ENCODE results near the gene GRIN1.

Gene GRIN1

DNA sequence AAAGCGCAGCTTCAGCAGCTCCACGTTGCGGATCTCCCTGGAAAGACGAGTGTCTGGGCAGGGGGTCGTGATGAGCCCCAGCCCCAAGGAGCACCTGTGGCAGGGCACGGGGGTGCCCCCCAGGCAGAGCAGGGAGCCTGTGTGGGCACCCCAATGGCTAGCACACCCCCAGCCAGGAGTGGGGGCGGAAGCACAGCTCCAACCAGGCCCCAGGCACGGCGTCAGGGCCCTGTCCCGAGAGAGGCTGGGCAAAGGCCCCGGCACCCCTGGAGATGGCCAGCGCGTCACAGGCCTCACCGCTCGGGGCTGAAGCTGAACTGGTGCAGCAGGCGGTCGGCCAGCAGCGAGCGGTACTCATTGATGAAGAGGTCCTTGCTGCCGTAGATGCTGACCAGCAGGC is 41.5 kb downstream of the GRIN1 start:
- DNase-seq, result no peak

- DNase-seq, result no peak
Observed at GRCh38 chr9:137181680-137182079, 42.7 kb downstream of the GRIN1 start.

- DNase-seq, result no peak
Observed at GRCh38 chr9:137182836-137183235, 43.9 kb downstream of the GRIN1 start.

DNA sequence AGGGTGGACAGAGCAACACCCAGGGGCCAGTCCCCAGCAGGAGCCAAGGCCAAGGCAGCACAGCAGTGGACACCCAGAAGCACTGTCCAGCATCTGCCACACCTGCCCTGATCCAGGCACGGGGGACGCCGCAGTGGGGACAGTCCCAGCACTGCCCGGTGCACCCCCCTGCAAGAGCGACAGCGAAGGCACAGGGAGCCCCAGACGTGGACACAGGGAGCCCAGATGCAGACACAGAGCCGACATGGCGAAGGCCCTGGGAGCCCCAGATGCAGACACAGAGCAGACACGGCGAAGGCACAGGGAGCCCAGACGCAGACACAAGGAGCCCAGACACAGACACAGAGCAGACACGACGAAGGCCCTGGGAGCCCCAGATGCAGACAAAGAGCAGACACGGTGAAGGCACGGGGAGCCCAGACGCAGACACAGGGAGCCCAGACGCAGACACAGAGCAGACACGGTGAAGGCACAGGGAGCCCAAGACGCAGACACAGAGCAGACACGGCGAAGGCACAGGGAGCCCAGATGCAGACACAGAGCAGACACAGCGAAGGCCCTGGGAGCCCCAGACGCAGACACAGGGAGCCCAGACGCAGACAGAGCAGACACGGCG is 45.1 kb downstream of the GRIN1 start:
- no peak for DNase-seq

DNA sequence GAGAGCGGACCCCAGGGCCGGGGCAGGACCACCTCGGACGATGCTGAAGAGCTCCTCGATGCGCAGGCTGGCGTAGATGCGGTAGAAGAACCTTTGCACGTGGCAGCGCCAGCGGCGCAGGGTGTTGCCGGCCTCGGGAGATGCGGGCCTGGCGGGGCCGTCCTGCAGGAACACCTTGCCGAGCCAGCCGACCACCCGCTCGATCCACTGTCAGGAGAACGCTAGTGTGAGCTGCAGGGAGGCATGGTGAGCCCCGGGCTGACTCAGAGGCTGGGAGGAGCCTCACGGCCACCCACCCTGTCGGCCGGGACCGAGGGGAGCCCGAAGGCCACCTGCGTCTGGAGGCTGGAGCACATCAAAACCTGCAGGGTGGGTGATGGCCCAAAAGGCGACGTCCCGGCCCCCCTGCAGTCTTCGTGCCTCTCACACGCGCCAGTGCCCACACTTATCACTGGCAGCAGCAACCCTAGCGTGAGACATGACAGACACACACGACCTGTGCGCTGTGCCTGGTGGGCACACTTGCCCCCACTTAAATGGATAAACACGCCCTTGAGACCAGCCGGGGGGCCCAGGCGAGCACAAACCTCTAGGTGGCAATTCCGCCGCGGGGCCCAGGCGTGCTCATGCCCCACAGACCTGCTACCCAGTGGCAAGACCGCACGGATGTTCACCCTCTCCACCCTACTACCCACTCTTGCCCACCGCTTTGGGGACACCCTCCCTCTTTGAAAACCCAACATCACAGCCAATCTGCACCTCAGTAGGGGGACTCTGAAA is 46.1 kb downstream of the GRIN1 start:
- no peak for DNase-seq

GRCh38 chr9:137185921-137186320 is 47.0 kb downstream of the GRIN1 start:
- no peak for DNase-seq

- DNase-seq, result no peak
Observed at GRCh38 chr9:137186385-137186784, 47.4 kb downstream of the GRIN1 start.

DNA sequence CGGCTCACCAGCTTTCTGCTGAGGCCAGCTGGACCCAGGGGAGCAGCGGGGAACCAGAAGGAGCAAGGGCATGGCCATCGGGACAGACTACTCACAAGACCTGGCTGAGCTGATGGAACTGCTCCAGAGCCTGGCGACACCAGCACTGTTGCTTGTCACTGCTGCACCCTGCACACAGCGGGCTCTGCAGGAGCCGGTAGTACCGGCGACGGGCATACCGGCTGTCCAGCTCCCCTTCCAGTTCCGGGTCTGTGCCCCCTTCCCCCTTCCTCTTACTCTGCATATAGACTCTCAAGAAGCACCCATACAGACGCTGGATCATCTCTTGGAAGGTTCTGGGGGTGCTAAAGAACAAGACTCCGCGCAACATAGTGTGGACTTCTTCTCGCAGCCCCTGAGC is 48.4 kb downstream of the GRIN1 start:
- DNase-seq, result no peak

GRCh38 chr9:137188086-137188489 is 49.1 kb downstream of the GRIN1 start:
- no peak for DNase-seq

DNA sequence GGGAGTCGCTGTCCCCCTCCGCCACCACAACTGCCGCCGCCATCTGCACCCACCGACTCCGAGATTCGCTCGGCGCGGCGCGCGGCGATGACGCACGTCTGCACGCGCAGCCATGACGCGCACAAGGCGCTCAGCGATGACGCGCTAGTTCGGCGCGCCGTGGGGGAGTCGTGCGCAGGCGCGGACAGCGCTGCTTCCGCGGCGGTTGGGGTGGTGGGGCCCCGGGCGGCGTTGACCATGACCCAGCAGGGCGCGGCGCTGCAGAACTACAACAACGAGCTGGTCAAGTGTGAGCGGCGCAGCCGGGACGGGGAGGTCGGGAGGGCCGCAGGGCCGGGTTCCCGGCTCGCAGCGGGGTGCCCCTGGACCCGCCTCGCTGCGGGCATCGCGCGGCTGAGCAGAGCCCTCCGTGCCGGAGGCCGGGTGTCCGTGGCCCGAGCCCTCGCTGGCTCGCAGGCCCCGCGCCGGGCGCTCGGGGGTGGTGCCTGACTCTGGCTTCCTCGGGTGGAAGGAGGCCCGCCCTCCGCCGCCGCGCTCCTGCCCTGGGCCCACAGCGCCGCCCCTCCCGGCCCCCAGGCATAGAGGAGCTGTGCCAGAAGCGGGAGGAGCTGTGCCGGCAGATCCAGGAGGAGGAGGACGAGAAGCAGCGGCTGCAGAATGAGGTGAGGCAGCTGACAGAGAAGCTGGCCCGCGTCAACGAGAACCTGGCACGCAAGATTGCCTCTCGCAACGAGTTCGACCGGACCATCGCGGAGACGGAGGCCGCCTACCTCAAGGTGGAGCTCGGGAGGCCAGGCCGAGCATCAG is 49.7 kb downstream of the GRIN1 start, which contains the start of the genes ANAPC2 and SSNA1:
ANAPC2 (minus strand) TSS at position 71 of the 807 bp plus-strand sequence; CDS start at position 43, 28 bp downstream.
SSNA1 (plus strand) TSS at position 187 of the 807 bp plus-strand sequence; CDS start at position 238, 51 bp downstream.
- peak; percentile 95 for DNase-seq

- no peak for DNase-seq
Observed at GRCh38 chr9:137189297-137190295, 50.6 kb downstream of the GRIN1 start.

- DNase-seq, result no peak
Observed at GRCh38 chr9:137190315-137190856, 51.4 kb downstream of the GRIN1 start.

GRCh38 chr9:137191245-137191644 is 52.3 kb downstream of the GRIN1 start:
- no peak for DNase-seq

- no peak for DNase-seq
Observed at GRCh38 chr9:137191691-137192447, 52.9 kb downstream of the GRIN1 start.

GRCh38 chr9:137192448-137192780 is 53.5 kb downstream of the GRIN1 start:
- no peak for DNase-seq

- DNase-seq, result no peak
Observed at GRCh38 chr9:137192859-137193258, 53.9 kb downstream of the GRIN1 start.

- no peak for DNase-seq
Observed at GRCh38 chr9:137193771-137194170, 54.8 kb downstream of the GRIN1 start.

DNA sequence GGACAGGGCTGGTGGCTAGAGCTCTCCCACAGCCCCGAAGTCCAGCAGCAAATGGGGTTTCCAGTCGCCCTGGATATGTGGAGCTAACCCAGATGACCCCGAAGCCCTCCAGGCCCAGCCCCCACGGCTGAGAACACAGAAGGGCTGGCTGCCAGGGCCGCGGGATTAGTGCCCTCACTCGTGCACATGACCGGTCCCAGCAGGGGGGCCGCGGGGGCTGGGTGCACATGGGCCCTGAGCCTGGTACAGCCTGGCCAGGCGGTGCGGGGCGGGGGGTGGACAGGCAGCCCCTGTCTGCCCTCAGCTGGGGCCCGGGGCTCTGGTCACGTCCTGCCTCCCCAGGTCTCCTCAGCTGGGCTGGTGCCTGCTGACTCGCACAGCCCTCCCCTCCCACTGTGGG is 55.4 kb downstream of the GRIN1 start:
- no peak for DNase-seq

- no peak for DNase-seq
Observed at GRCh38 chr9:137194909-137195308, 56.0 kb downstream of the GRIN1 start.

- DNase-seq, result no peak
Observed at GRCh38 chr9:137195525-137196220, 56.7 kb downstream of the GRIN1 start.
